PC-3 (cell line): ENCODE measurements around the gene ZNF516.

Source experiments
- EZH2 ChIP-seq: fragments of 300-600 bp; sonication (generic); IDR thresholded peaks from one replicate; pipeline ENCODE4 v1.6.1; 2017; ENCODE audit warnings: antibody characterized with exemption, mild to moderate bottlenecking, low read length; ENCODE audit not compliant: unreplicated experiment
- TF ChIP-seq, protein P1 (sequence below): fragments of 300-600 bp; sonication (generic); conservative IDR thresholded peaks from 2 replicates; pipeline ENCODE4 v1.5.1; 2017; ENCODE audit warnings: antibody characterized with exemption, low read depth, mild to moderate bottlenecking, low read length

DNA sequence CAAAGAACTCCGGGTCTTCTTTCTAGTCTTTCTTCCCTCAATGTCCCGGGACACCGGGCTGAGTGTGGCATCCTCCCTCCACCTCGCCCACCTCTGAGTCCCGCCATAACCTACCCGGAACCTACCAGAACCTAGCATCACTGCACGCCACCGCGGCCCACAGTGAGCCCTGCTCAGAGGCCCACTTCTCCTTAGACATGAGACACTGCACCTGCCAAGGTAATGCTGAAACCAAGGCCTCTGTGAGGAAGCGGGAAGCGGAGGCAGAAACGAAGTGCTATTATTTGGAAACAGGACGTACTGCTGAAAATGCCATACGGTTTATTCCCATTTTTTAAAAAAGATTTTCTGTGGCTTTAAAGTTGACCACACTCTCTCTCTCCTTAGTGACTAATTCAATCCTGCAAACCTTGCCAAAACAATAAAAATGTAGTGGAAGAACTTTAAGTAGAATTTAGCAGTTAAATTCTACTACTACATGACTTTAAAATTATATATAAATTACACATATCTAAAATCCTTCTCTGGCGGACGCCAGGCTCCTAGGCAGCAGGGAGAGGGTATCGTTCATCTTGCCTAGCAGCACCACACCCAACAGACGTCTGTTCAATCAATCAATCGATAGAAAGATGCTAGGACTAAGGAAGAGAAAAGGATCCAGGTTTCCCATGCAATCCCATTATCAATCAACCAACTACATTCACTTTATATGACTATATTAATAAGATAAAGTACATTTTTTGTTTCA, 82.0 kb downstream of the ZNF516 start:
- TF ChIP-seq, protein P1, sequence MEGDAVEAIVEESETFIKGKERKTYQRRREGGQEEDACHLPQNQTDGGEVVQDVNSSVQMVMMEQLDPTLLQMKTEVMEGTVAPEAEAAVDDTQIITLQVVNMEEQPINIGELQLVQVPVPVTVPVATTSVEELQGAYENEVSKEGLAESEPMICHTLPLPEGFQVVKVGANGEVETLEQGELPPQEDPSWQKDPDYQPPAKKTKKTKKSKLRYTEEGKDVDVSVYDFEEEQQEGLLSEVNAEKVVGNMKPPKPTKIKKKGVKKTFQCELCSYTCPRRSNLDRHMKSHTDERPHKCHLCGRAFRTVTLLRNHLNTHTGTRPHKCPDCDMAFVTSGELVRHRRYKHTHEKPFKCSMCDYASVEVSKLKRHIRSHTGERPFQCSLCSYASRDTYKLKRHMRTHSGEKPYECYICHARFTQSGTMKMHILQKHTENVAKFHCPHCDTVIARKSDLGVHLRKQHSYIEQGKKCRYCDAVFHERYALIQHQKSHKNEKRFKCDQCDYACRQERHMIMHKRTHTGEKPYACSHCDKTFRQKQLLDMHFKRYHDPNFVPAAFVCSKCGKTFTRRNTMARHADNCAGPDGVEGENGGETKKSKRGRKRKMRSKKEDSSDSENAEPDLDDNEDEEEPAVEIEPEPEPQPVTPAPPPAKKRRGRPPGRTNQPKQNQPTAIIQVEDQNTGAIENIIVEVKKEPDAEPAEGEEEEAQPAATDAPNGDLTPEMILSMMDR = no peak
- no peak for TF ChIP-seq EZH2
